HG03457 (cell line): ENCODE results near the gene SLC17A7.
A peak's percentile ranks its signal among the peaks of the same experiment; 100 is the strongest.
"Not testable (repeated sequence)": the region's sequence is repeated elsewhere in the genome, so short reads cannot be mapped to it uniquely, and the experiment has no call there.

Experiments used
- ATAC-seq: cut with Tn5 transposase; IDR thresholded peaks from one replicate; pipeline ENCODE4 v1.9.1; 2021; ENCODE audit warnings: moderate number of reproducible peaks; ENCODE audit not compliant: unreplicated experiment

The SLC17A7 gene

DNA sequence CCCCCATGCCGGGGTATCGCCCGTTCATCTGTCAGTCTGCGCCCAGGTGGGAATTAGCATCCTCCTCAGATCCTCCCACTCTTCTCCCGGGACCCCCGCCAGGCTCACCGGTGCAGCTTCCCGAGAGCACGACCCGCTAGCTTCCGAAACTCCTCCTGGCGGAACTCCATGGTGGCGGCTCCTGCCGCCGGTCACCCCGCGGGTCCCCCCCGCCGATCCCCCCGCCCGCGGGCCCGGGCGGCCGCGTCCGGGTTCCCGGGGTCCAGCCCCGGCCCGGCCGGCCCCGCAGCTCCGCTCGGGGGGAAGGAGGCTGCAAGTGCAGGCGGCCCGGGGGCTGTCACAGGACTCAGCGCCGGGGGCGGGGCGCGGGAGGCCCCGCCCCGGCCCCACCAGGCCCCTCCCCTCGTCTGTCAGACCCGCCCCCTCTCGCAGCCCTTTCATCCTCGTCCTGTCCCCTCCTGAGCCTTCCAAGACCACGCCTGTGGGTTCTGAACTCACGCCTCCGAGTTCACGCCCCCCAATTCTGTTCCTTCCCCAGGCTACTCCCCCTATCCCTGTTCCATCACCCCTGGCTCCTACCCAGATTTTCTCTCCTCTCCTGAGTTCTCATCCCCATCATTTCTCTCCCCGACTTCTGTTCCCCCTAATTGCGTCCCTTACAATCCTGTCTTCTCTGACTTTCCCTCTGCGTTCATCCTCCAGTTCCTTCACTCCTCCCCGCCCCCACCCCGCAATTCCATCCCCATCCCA lies at the start of gene SLC17A7:
TSS of gene SLC17A7 (minus strand) at position 318 of the 750 bp plus-strand sequence. CDS start at position 170, 148 bp downstream.
- ATAC-seq = no peak

DNA sequence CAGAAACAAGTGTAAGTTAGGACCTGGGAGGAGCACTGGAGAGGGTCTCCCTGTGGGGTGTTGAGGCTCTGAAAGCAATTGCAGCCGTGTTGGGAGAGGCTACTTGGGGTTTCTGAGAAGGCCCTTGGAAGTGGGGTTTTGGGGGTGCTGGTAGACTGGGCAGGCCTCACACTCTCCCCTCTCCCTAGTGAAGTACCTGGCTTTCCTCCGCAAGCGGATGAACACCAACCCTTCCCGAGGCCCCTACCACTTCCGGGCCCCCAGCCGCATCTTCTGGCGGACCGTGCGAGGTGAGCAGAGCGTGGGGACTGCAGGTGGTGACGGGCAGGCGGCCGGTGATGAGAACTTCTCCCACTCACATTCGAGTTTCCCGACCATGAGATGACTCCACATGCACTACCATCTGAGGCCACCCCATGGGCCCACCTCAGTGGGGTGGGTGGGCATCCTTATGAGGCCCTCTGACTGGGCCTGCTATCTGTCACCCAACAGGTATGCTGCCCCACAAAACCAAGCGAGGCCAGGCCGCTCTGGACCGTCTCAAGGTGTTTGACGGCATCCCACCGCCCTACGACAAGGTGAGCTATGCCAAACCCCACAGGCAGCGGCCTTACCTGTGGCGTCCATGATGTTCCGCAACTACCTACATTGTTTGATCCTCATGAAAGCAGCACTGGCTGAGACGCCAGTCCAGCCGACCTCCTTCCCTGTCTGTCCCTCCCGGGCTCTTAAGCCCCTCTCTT lies 49.1 kb upstream of the SLC17A7 start:
- ATAC-seq = no peak

DNA sequence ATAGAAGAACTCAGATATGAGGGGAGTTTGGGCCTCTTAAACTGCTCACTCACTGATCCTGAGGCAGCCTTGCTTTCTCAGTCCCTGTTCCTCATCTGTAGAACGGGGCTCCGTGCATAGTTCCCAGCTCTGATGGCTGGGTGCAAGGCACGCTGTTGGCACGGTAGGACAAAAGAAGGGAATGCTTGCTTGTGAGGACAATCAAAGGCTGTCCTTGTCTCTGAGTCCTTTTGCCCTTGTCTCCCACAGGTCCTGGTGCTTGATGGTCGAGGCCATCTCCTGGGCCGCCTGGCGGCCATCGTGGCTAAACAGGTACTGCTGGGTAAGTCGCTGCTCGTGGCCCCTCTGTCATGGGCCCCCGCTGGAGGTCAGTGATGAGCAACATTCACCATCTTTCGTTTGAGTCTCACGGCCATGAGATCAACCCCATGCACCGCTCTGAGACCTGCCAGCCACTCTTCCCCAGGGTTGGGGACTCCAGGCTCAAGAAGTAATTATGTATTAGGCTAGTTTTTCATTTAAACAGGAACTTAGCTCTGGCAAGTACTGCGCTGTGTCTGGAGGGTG lies 48.4 kb upstream of the SLC17A7 start:
- no peak for ATAC-seq

DNA sequence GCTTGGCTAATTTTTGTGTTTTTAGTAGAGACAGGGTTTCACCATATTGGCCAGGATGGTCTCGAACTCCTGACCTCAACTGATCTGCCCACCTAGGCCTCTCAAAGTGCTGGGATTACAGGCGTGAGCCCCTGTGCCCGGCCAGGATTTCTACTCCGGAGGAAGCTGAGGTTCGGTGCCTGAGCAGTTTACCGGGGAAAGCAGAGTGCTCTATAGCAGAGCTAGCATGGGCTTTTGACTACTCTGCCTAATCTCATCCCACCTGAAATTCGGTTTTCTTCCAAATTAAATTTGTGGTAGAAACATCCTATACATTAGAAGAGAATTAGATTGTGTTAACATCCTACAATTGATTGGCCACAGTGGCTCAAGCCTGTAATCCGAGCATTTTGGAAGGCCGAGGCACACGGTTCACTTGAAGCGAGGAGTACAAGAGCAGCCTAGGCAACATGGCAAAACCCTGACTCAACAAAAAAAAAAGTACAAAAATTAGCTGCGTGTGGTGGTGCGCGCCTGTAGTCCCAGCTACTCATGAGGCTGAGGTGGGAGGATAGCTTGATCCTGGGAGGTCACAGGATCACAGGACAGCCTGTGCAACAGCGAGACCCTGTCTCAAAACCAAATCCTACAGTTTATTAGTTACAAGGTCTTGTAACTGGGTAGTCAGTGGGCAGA lies 47.7 kb upstream of the SLC17A7 start:
- ATAC-seq = no peak

DNA sequence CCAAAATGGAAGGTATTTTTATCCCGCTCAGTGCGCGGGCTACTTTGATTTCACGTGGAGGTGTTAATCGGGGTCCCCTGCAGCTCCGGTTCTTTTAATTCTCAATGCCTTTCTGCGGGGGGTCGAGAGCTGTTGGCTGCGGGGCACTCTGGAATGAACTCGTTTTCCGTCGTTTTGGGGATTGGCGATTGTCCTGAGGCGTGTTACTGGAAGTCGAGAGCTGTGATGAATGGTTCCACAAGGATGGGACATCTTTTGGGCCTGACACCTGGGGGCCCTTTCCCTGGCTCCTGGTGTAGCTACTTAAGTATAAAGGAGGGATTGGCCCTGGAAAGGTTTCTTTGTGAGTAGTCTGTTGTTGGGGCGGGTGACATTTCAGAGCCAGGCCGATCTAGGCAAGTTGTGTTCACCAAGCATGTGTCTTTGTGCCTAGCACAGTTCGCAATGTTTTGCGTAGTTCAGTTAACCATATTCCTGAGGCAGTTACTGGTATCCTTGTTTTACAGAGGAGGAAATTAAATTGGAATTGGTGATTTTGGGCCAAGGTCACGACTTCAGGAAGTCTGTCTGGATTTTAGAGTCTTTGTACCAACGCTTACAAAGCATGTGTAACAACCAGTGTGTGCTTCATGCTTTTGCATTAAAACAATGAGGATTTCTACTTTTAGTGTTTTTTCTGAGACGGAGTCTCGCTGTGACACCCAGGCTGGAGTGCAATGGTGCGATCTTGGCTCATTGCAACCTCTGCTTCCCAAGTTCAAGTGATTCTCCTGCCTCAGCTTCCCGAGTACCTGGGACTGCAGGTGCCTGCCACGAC lies 46.9 kb upstream of the SLC17A7 start:
- no peak for ATAC-seq

DNA sequence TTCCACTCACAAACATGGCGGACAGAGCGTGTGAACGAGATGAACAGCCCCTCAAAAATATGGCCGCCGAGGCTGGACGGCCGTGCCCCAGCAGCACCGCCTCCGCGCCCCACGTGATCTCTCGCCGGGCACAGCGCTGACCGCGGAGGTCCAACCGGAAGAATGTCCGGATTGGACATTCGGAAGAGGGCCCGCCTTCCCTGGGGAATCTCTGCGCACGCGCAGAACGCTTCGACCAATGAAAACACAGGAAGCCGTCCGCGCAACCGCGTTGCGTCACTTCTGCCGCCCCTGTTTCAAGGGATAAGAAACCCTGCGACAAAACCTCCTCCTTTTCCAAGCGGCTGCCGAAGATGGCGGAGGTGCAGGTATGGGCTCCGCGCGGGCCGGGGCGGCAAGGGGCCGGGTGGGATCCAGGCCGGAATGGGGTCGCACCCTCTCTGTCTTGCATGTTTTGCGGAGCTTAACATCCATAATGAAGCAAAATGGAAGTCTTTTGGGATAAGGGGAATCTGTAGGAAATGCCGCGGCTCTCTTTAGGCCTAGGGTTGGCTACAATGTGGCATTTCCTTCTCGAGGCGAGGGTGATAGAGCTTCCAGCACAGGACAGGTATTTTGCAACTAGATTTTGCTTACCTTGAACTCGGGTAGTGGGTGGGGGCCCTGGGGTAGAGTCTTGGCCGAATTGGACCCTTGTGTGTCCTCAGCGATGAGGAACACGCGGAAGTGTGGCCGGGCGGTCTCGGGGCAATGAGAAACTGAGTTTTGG lies 46.1 kb upstream of the SLC17A7 start, which contains the start of gene RPL13A:
TSS of gene RPL13A (plus strand) at position 332 of the 769 bp plus-strand sequence. CDS start at position 354, 22 bp downstream.
- ATAC-seq = peak; percentile 77

DNA sequence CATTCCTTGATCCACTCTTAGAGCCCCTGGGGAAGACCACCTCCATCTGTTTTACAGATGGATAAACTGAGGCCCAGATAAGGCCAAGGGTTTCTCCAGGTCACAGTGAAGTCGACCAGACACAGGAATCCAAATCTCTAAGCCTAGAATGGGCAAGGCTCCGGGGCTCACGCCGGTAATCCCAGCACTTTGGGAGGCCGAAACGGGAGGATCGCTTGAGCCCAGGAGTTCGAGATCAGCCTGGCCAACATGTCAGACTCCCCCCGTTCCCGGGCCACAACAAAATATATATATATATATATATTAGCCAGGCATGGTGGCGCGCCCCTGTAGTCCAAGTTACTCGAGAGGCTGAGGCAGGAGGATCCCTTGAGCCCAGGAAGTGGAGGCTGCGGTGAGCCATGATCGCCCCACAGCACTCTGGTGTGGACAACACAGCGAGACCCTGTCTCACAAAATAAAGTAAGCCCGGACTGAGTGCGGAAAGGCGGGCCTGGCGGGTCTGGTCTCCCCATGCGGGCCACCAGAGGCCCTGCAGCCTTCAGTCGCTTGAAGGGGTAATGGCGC lies 45.5 kb upstream of the SLC17A7 start:
- ATAC-seq = no peak

DNA sequence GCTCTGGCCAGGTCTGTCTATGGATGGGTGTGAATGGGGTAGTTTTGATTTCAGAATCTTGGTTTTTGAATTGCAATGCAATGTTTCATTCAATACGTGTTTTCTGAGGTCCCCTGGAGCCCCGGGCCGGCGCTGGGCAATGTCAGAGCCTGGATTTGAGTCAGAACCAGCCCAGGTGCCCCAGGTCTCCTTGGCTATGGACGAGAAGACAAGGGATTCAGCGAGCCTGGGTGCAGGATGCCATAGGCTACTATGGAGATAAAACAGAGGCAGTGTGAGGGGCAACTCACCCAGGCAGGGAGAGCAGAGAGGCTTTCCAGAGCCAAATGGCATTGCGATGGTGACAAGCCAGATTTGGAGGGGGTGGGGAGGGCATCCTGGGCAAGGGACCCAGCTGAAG lies 44.9 kb upstream of the SLC17A7 start:
- ATAC-seq = no peak

DNA sequence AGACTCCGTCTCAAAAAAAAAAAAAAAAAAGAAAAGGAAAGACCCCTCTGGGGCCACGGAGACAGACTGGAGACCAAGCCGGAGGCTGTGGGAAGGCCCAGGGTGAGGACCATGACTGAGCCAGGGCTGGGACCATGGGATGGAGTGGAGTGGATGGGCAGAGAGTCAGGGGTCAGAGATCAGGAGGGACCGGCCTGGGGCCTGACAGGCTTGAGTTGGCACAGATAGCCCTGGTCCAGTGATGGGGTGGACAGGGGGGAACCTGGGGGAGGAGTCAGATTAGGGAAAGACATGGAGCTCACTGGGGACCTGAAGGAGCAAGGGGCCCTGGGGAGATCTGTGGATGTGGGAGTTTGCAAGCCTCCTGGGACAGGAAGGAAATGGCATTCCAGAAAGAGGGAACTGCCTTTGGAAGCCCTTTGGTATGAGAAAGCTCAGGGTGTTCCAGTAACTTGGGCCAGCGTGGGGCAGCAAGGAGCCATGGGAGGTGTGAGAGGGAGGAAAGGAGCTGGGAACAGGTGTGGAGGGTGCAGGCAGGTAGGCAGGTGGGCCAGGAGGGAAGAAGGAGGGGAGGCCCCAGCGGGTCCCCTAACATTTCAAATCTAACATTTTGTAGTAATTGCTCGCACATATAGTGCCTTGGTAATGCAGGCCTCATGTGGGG lies 39.8 kb upstream of the SLC17A7 start:
- ATAC-seq = no peak

DNA sequence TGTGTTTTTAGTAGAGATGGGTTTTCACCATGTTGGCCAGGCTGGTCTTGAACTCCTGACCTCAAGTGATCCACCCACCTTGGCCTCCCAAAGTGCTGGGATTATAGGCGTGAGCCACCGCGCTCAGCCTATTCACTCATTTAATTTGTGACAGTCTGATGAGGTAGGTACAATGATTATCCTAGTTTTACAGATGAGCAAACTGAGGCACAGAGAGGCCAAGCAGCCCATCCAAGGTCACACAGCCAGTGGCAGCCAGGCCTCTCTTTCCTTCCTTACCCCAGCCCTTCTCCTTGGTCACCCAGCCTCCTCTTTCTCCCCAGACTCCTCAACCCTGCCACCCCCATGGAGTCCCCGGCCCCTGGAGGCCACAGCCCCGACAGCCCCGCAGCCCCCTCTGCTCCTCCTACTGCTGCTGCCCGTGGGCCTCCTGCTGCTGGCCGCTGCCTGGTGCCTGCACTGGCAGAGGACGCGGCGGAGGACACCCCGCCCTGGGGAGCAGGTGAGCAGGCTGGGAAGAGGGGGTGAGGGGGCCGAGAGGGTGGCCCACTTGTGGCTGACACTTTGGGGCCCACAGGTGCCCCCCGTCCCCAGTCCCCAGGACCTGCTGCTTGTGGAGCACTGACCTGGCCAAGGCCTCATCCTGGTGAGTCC lies 38.8 kb upstream of the SLC17A7 start:
- no peak for ATAC-seq

DNA sequence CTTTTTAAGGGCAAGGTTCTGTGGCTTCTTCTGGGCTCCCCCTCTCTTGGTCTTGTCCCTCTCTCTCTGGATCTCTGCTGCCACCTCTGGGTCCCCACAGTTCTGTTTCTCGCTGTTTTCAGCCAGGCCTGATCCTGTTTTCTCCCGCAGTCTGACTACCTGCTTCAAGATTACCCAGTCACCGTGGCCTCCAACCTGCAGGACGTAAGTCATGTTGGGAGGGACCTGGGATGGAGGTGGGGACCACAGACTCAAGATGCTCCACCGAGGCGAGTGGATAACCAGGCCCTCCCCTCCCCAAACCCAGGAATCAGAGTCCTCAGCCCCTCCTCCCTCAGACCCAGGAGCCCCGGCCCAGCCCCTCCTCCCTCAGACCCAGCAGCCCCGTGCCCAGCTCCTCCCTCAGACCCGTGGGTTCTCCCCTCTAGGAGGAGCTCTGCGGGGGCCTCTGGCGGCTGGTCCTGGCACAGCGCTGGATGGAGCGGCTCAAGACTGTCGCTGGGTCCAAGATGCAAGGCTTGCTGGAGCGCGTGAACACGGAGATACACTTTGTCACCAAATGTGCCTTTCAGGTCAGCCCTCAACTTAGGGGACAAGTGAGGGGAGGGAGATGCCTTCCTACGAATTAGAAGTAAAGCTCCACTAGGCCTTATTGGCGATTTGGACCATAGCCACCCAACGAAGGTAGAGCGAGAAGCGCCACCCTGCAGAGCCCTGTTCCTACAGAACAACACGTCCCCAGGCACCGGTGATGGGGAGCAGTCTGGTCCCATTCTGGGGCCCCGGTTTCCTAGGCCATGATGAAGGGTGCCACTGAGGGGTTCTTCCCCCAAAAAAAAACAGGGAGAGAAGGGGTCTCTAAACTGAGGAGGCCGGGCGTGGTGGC lies 34.9 kb upstream of the SLC17A7 start:
- ATAC-seq = no peak

DNA sequence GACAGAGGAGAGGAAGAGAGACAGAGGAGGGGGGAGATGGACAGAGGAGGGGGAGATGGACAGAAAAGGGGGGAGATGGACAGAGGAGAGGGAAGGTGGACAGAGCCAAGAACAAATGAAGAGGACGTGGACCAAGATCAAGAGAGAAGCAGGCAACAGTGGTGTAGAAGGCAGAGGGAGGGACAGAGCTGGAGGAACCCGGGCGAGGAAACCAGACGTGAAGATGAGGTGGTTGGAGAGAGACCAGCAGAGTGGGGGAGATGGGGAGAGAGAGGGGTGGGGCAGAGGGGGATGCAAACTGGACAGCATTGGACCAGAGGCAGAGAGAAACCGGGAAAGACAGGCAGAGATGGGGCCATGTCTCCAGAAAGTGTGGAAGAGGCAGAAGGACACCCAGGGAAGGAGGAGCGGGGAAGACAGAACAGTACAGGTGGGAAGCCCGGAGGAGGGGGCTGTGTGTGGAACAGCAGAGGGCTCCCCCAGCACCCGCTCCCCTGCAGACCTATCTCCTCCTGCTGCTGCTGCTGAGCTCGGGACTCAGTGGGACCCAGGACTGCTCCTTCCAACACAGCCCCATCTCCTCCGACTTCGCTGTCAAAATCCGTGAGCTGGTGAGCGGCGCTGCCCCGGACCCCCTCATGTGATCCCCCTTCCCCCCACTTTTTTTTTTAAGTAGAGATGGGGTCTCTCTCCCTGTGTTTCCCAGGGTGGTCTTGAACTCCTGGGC lies 34.0 kb upstream of the SLC17A7 start:
- ATAC-seq = no peak

DNA sequence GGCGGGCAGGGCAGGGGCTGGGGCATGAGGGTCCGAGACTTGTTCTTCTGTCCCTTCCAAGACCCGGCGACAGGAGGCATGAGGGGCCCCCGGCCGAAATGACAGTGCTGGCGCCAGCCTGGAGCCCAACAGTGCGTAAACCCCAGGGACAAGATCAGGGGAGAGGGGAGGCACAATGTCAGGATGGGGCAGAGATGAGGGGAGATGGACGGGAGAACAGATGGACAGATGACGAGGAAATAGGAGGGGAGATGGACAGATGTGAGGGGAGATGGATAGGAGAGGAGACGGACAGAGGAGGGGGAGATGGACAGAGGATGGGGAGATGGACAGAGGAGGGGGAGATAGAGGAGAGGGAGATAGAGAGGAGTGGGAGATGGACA lies 33.2 kb upstream of the SLC17A7 start:
- no peak for ATAC-seq

DNA sequence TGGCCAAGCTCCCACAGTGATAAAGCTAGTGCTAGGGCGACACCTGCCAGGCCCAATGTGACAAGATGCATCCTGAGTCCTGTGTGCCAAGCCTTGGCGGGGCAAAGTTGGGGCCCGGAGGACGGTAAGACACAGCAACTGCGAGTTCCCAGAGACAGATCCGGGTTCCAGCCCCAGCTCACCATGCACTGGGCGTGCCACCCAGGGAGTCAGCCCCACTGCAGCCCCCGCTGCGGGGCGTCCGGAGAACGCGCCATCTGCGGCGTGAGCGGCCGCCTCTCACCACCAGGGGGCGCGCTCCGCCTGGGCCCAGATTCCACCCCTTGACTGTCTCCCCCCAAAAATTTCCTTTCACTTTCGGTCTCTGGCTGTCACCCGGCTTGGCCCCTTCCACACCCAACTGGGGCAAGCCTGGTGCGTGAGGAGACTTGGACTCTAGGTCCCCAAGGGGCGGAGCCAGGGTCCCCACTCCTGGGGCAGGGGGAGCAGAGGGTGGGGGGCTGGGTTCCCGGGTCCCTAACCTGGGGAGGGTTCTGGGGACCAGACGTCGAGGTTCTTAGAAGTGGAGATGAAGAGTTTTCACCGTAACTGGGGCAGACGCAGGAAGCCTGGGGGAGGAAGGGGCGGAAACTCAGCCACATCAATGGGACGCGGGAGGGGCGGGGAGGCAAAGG lies 32.7 kb upstream of the SLC17A7 start, which contains the start of gene FLT3LG:
TSS of gene FLT3LG (plus strand) at position 348 of the 674 bp plus-strand sequence. CDS start 425 bp downstream, outside the sequence.
- no peak for ATAC-seq

DNA sequence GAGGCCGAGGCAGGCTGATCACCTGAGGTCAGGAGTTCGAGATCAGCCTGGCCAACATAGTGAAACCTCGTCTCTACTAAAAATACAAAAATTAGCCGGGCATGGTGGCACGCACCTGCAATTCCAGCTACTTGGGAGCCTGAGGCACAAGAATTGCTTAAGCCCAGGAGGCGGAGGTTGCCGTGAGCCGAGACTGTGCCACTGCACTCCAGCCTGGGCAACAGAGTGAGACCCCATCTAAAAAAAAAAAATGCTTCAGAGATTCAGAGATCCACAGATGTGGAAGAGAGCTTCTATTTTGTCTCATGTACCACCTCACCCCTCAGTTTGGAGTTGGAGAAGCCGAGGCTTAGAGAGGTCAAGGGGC lies 32.2 kb upstream of the SLC17A7 start:
- ATAC-seq = not testable (repeated sequence)

DNA sequence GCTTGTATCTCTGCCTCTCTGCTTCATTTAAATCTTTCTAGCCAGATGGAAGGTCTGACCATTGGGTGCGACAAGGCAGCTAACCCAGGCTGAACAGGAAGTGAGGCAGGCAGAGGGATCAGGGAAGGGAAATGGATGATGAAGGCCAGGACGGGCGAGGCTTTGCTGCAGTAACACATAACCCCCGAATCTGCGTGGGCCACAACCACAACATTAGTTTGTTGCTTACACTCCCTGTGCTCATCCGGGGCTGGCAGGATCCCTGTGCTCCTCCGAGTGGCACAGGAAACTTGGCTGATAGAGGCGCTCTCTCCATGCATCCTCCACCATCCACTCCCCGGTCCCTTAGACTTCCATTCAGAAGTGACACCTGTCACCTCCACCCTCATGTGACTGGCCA lies 31.6 kb upstream of the SLC17A7 start:
- ATAC-seq = no peak
